IMR-90 (cell line): Measurements from ENCODE around the gene GOLGA1. TPM values are rescaled to one million over a fixed set of nuclear protein-coding genes. Genes with fewer than 3 reads are reported as not detected.

Experiments used
- ATAC-seq: fragments of 200-7000 bp; cut with Tn5 transposase; 2 replicates; pipeline ENCODE4 v1.9.1; 2020; ENCODE audit warnings: low read depth, mild to moderate bottlenecking, moderate library complexity
- BruUV-seq: library from RNA; stranded (reverse); fragments of 400-500 nt; replicated peaks from 2 replicates; lab custom pipeline; 2021; lab: Mats Ljungman, UMichigan
- CTCF ChIA-PET: fragments of 300-600 bp; formaldehyde crosslinking; extraction: SDS; loops from one replicate; lab custom pipeline; 2021; ENCODE audit warnings: antibody characterized with exemption; lab: Yijun Ruan, JAX
- POLR2A ChIA-PET: fragments of 300-600 bp; sonication (Branson Sonifier 250); formaldehyde crosslinking; loops from one replicate; lab custom pipeline; 2022; ENCODE audit warnings: antibody characterized with exemption; ENCODE audit not compliant: unreplicated experiment; lab: Charles Lee
- DNase-seq: peaks from one replicate; pipeline ENCODE4 v3.0.0; 2013
- H2AFZ ChIP-seq: replicated peaks from 2 replicates; pipeline ENCODE3; 2013; ENCODE audit warnings: low read length, mild to moderate bottlenecking; ENCODE audit not compliant: poor library complexity
- H2AK5ac ChIP-seq: 2 replicates; pipeline ENCODE4 v1.6.1; 2013; ENCODE audit warnings: low read depth, low read length, inconsistent platforms
- H2AK9ac ChIP-seq: replicated peaks from 2 replicates; pipeline ENCODE3; 2013; ENCODE audit warnings: mild to moderate bottlenecking, low read depth, low read length, moderate library complexity; ENCODE audit not compliant: poor library complexity
- H2BK120ac ChIP-seq: 2 replicates; pipeline ENCODE4 v1.6.1; 2013; ENCODE audit warnings: low read depth, low read length, inconsistent platforms
- H2BK15ac ChIP-seq: 3 replicates; pipeline ENCODE4 v1.6.1; 2013; ENCODE audit warnings: low read depth, low read length, inconsistent platforms
- H2BK20ac ChIP-seq: 2 replicates; pipeline ENCODE4 v1.6.1; 2013; ENCODE audit warnings: low read depth, mild to moderate bottlenecking, inconsistent platforms, low read length, moderate library complexity
- H2BK5ac ChIP-seq: 2 replicates; pipeline ENCODE4 v1.6.1; 2013; ENCODE audit warnings: mild to moderate bottlenecking, low read depth, low read length, inconsistent platforms; ENCODE audit not compliant: poor library complexity, severe bottlenecking
- H3K14ac ChIP-seq: replicated peaks from 2 replicates; pipeline ENCODE4 v1.6.1; 2013; ENCODE audit warnings: low read depth, low read length, inconsistent platforms
- H3K18ac ChIP-seq: 2 replicates; pipeline ENCODE4 v1.6.1; 2013; ENCODE audit warnings: low read depth, low read length, control low read depth
- H3K23ac ChIP-seq: 2 replicates; pipeline ENCODE4 v1.6.1; 2013; ENCODE audit warnings: low read depth, low read length, inconsistent platforms
- H3K27ac ChIP-seq: 2 replicates; pipeline ENCODE4 v1.5.1; 2013; ENCODE audit warnings: mild to moderate bottlenecking, control low read depth, low read length; ENCODE audit not compliant: insufficient read depth
- H3K27me3 ChIP-seq: 2 replicates; pipeline ENCODE4 v1.6.1; 2013; ENCODE audit warnings: low read length; ENCODE audit not compliant: control insufficient read depth, insufficient read depth
- H3K36me3 ChIP-seq: 2 replicates; pipeline ENCODE4 v1.6.1; 2013; ENCODE audit warnings: low read length, mixed read lengths; ENCODE audit not compliant: control insufficient read depth, insufficient read depth
- H3K4ac ChIP-seq: 2 replicates; pipeline ENCODE4 v1.6.1; 2013; ENCODE audit warnings: low read depth, low read length, inconsistent platforms
- H3K4me1 ChIP-seq: 2 replicates; pipeline ENCODE4 v1.6.1; 2013; ENCODE audit warnings: low read length, mixed read lengths; ENCODE audit not compliant: control insufficient read depth, insufficient read depth
- H3K4me2 ChIP-seq: 2 replicates; pipeline ENCODE4 v1.6.1; 2013; ENCODE audit warnings: low read depth, mild to moderate bottlenecking, control low read depth, low read length, moderate library complexity
- H3K4me3 ChIP-seq: 2 replicates; pipeline ENCODE4 v1.5.1; 2013; ENCODE audit warnings: low read depth, mild to moderate bottlenecking, control low read depth, low read length, moderate library complexity; ENCODE audit not compliant: insufficient read depth
- H3K56ac ChIP-seq: 2 replicates; pipeline ENCODE4 v1.6.1; 2013; ENCODE audit warnings: low read length, inconsistent platforms; ENCODE audit not compliant: insufficient read depth; ENCODE audit errors: extremely low read depth
- H3K79me1 ChIP-seq, 2 experiments: 2 replicates each; pipeline ENCODE4 v1.6.1; 2013; ENCODE audit warnings: low read length in 2 of 2, inconsistent platforms in 1 of 2, low read depth in 1 of 2
- H3K9ac ChIP-seq: 2 replicates; pipeline ENCODE4 v1.6.1; 2013; ENCODE audit warnings: low read depth, low read length, control low read depth
- H3K9me1 ChIP-seq: 2 replicates; pipeline ENCODE4 v1.6.1; 2013; ENCODE audit warnings: low read length, inconsistent platforms; ENCODE audit not compliant: insufficient read depth
- H3K9me3 ChIP-seq: 2 replicates; pipeline ENCODE4 v1.6.1; 2013; ENCODE audit warnings: low read length; ENCODE audit not compliant: control insufficient read depth, insufficient read depth
- H4K20me1 ChIP-seq: 2 replicates; pipeline ENCODE4 v1.6.1; 2013; ENCODE audit warnings: low read length, inconsistent platforms; ENCODE audit not compliant: insufficient read depth
- H4K5ac ChIP-seq: 2 replicates; pipeline ENCODE4 v1.6.1; 2013; ENCODE audit warnings: mild to moderate bottlenecking, low read depth, low read length, control low read depth
- H4K8ac ChIP-seq, 2 experiments: 2 replicates each; pipeline ENCODE4 v1.6.1; 2013; ENCODE audit warnings: low read depth in 2 of 2, low read length in 2 of 2, control low read depth in 1 of 2, inconsistent platforms in 1 of 2
- H4K91ac ChIP-seq: 2 replicates; pipeline ENCODE4 v1.6.1; 2013; ENCODE audit warnings: low read depth, low read length, inconsistent platforms; ENCODE audit not compliant: insufficient read depth
- BHLHE40 ChIP-seq: fragments of 150-350 bp; IDR thresholded peaks from 2 replicates; pipeline ENCODE4 v1.6.1; 2016; ENCODE audit warnings: mild to moderate bottlenecking, low read depth, low read length
- CEBPB ChIP-seq: IDR thresholded peaks from 2 replicates; pipeline ENCODE4 v1.6.1; 2012; ENCODE audit warnings: low read depth, low read length, improper control_type of control experiment
- CHD1 ChIP-seq: IDR thresholded peaks from 2 replicates; pipeline ENCODE4 v1.6.1; 2012; ENCODE audit warnings: low read depth, low read length, improper control_type of control experiment
- FOS ChIP-seq: fragments of 150-350 bp; IDR thresholded peaks from 2 replicates; pipeline ENCODE4 v1.6.1; 2016; ENCODE audit warnings: low read depth, low read length
- MAFK ChIP-seq: IDR thresholded peaks from 2 replicates; pipeline ENCODE4 v1.6.1; 2012; ENCODE audit warnings: low read depth, low read length, improper control_type of control experiment
- MAZ ChIP-seq: IDR thresholded peaks from 2 replicates; pipeline ENCODE4 v1.6.1; 2012; ENCODE audit warnings: low read depth, mild to moderate bottlenecking, low read length, improper control_type of control experiment, moderate library complexity, borderline replicate concordance
- MXI1 ChIP-seq: IDR thresholded peaks from 2 replicates; pipeline ENCODE4 v1.6.1; 2012; ENCODE audit warnings: low read depth, mild to moderate bottlenecking, low read length, moderate library complexity, borderline replicate concordance
- NFE2L2 ChIP-seq: fragments of 150-350 bp; IDR thresholded peaks from 2 replicates; pipeline ENCODE4 v1.6.1; 2016; ENCODE audit warnings: low read depth, mild to moderate bottlenecking, low read length
- POLR2A ChIP-seq: IDR thresholded peaks from 2 replicates; pipeline ENCODE4 v1.6.1; 2012; ENCODE audit warnings: mild to moderate bottlenecking, low read depth, low read length
- RAD21 ChIP-seq: IDR thresholded peaks from 2 replicates; pipeline ENCODE4 v1.6.1; 2012; ENCODE audit warnings: low read length, improper control_type of control experiment
- RCOR1 ChIP-seq: IDR thresholded peaks from 2 replicates; pipeline ENCODE4 v1.6.1; 2012; ENCODE audit warnings: mild to moderate bottlenecking, low read length, improper control_type of control experiment; ENCODE audit not compliant: insufficient replicate concordance
- RFX5 ChIP-seq: IDR thresholded peaks from 2 replicates; pipeline ENCODE4 v1.8.0; 2012; ENCODE audit warnings: low read depth, mild to moderate bottlenecking, low read length, moderate library complexity
- SMC3 ChIP-seq: fragments of 150-350 bp; IDR thresholded peaks from 2 replicates; pipeline ENCODE4 v1.6.1; 2016; ENCODE audit warnings: low read depth, mild to moderate bottlenecking, antibody characterized with exemption, low read length, moderate library complexity
- WGBS, 2 experiments: methylation state at CpG; one replicate each; pipeline versions ENCODE4 v1.1.5 to v1.1.7; 2013; ENCODE audit warnings: missing lambda C conversion rate in 2 of 2; ENCODE audit not compliant: insufficient read length in 1 of 2; ENCODE audit errors: extremely low coverage in 2 of 2; 5-methylcytosine and 5-hydroxymethylcytosine counted together
- dilution Hi-C: fragments of 300-500 bp; cut with HindIII; formaldehyde crosslinking; loops from one replicate; pipeline ENCODE4 v1.14.3; 2018; ENCODE audit warnings: low sequenced_read_pairs; ENCODE audit not compliant: unreplicated experiment
- in situ Hi-C: fragments of 300-500 bp; cut with MboI; formaldehyde crosslinking; loops from 3 replicates; pipeline ENCODE4 v1.14.3; 2019; ENCODE audit warnings: low sequenced_read_pairs, inconsistent platforms, mixed read lengths
- intact Hi-C: fragments of 100-400 bp; cut with micrococcal nuclease; formaldehyde crosslinking; loops from 2 replicates; pipeline ENCODE4 v1.10.0; 2022
- polyA plus RNA-seq, 3 experiments: library from polyadenylated mRNA; depleted of rRNA; stranded (reverse); fragments of >200 nt; gene quantifications; 2 replicates each; pipeline ENCODE4 v1.2.3, GENCODE V29; 2012; ENCODE audit warnings: low replicate concordance in 1 of 3
- total RNA-seq: library from RNA; depleted of rRNA; stranded (reverse); fragments of >200 nt; gene quantifications from 2 replicates; pipeline ENCODE4 v1.2.3, GENCODE V29; 2012
- TF ChIP-seq, protein P1 (sequence below): fragments of 150-350 bp; IDR thresholded peaks from 2 replicates; pipeline ENCODE4 v1.6.1; 2016; ENCODE audit warnings: low read depth, mild to moderate bottlenecking, low read length, moderate library complexity, borderline replicate concordance
- TF ChIP-seq, protein P2 (sequence below): fragments of 150-350 bp; IDR thresholded peaks from 2 replicates; pipeline ENCODE4 v1.6.1; 2017; ENCODE audit warnings: mild to moderate bottlenecking, antibody characterized with exemption, low read length, low read depth
- TF ChIP-seq, protein P3 (sequence below): conservative IDR thresholded peaks from 2 replicates; pipeline ENCODE4 v1.5.1; 2012; ENCODE audit warnings: mild to moderate bottlenecking, low read depth, low read length, improper control_type of control experiment

Gene GOLGA1
- total and polyA plus RNA-seq, 2 of the 4 experiments (the other 2 are of a cell fraction), result 10.6 to 12.7 TPM

DNA sequence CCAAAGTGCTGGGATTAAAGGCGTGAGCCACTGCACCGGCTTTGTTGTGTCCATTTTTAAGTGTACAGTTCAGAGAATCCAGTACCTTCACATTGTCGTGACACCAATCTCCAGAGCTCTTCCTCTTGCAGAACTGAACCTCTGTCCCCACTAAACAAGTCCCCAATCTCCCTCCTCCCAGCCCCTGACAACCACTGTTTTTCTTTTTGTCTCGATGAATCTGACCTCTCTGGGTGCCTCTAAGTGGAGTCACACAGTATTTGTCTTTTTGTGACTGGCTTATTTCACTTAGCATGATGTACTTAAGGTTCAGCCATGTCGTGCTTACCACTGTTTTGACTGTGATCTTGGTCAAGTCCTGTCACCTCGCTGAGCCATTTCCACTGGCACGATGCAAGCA lies 86.1 kb downstream of the GOLGA1 start:
- WGBS, 2 experiments, result 84% methylated on average over 3 of the region's 7 CpGs; no CpG with 5 or more reads in 1 of the 2 experiments
- dilution Hi-C loops, result no loop called here
- Histone ChIP-seq H3K79me1 (peaks cover 9 to 25% of the 10 kb centered on the region in 2 experiments), H2BK5ac (no peak overlapping the region), H4K8ac (no peak overlapping the region), H3K27ac (no peak overlapping the region), H2BK15ac (no peak overlapping the region), H3K9me3 (no peaks in the 10 kb centered on the region), H2AFZ (no peak overlapping the region), H4K20me1 (peaks cover 42% of the 10 kb centered on the region), H2BK20ac (no peak overlapping the region), H2AK5ac (no peak overlapping the region), H3K18ac (no peak overlapping the region), H3K4me2 (no peak overlapping the region), H3K4me1 (no peaks in the 10 kb centered on the region), H3K4ac (no peak overlapping the region), H3K56ac (no peak overlapping the region), H4K5ac (no peak overlapping the region), H3K14ac (no peak overlapping the region), H3K9ac (no peak overlapping the region), H2AK9ac (no peak overlapping the region), H3K36me3 (peaks cover 35% of the 10 kb centered on the region), H2BK120ac (no peak overlapping the region), H3K9me1 (peaks cover 3% of the 10 kb centered on the region; the same call in 1 of the 2 replicates), H3K23ac (0 out of 2 replicates have a peak overlapping the region, but pooled peaks have one; percentile 78), H3K4me3 (no peak overlapping the region), H3K27me3 (no peaks in the 10 kb centered on the region), H4K91ac (no peak overlapping the region)
- CTCF ChIA-PET, result interaction anchor here (0.6 to 5.7 kb wide), 3 partner anchors 41 to 468 kb away, joined by 3 to 165 read pairs (median 3); partner anchors contain the start of genes NR6A1 and OLFML2A
- in situ Hi-C loops, result loop anchor here (5.0 kb wide), 1 partner anchor 83 kb away; the partner anchor contains the start of gene NR6A1
- TF ChIP-seq, protein P1, sequence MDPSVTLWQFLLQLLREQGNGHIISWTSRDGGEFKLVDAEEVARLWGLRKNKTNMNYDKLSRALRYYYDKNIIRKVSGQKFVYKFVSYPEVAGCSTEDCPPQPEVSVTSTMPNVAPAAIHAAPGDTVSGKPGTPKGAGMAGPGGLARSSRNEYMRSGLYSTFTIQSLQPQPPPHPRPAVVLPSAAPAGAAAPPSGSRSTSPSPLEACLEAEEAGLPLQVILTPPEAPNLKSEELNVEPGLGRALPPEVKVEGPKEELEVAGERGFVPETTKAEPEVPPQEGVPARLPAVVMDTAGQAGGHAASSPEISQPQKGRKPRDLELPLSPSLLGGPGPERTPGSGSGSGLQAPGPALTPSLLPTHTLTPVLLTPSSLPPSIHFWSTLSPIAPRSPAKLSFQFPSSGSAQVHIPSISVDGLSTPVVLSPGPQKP, result no peak
- TF ChIP-seq RAD21, result no peak
- no peak for TF ChIP-seq RFX5
- TF ChIP-seq CHD1, result no peak
- no peak for TF ChIP-seq POLR2A
- TF ChIP-seq, protein P2, sequence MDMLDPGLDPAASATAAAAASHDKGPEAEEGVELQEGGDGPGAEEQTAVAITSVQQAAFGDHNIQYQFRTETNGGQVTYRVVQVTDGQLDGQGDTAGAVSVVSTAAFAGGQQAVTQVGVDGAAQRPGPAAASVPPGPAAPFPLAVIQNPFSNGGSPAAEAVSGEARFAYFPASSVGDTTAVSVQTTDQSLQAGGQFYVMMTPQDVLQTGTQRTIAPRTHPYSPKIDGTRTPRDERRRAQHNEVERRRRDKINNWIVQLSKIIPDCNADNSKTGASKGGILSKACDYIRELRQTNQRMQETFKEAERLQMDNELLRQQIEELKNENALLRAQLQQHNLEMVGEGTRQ, result no peak
- no peak for TF ChIP-seq SMC3
- no peak for TF ChIP-seq MAZ
- TF ChIP-seq MXI1, result no peak
- TF ChIP-seq, protein P3, sequence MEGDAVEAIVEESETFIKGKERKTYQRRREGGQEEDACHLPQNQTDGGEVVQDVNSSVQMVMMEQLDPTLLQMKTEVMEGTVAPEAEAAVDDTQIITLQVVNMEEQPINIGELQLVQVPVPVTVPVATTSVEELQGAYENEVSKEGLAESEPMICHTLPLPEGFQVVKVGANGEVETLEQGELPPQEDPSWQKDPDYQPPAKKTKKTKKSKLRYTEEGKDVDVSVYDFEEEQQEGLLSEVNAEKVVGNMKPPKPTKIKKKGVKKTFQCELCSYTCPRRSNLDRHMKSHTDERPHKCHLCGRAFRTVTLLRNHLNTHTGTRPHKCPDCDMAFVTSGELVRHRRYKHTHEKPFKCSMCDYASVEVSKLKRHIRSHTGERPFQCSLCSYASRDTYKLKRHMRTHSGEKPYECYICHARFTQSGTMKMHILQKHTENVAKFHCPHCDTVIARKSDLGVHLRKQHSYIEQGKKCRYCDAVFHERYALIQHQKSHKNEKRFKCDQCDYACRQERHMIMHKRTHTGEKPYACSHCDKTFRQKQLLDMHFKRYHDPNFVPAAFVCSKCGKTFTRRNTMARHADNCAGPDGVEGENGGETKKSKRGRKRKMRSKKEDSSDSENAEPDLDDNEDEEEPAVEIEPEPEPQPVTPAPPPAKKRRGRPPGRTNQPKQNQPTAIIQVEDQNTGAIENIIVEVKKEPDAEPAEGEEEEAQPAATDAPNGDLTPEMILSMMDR, result no peak
- no peak for TF ChIP-seq CEBPB
- TF ChIP-seq BHLHE40, result no peak
- TF ChIP-seq FOS, result no peak
- TF ChIP-seq RCOR1, result no peak
- no peak for TF ChIP-seq NFE2L2
- TF ChIP-seq MAFK, result no peak
- POLR2A ChIA-PET, result no interaction called here
- DNase-seq (no peak), ATAC-seq (no peak)
- no TSS peak for BruUV-seq
- intact Hi-C loops, result loop anchor here (5.0 to 10.0 kb wide), 2 partner anchors 143 to 240 kb away; no protein-coding TSS in a partner anchor
